ENCODE data around the gene NFATC1. TPM values are rescaled to one million over a fixed set of nuclear protein-coding genes. Genes with fewer than 3 reads are reported as not detected.

The NFATC1 gene
- total RNA-seq, 3 donors from 2014 or later (not counting 1 experiment from before 2014, with no cell fraction given): 35.8 to 47.4 (median 37.1) TPM

- H3K4me1 ChIP-seq (ENCODE audit: control insufficient read depth, insufficient read depth, low read length): peaks cover 20% of the 10 kb centered on the region
- TF ChIP-seq CTCF (IDR thresholded peaks at IDR 0.05): no peak
- no peaks in the 10 kb centered on the region for H3K9me3 Mint-ChIP-seq
- no peak overlapping the region for H3K4me3 Mint-ChIP-seq
- H3K27me3 ChIP-seq (ENCODE audit: control insufficient read depth, insufficient read depth, low read length): no peaks in the 10 kb centered on the region
- no peak overlapping the region for H3K27ac Mint-ChIP-seq
- H3K4me1 Mint-ChIP-seq: peaks cover 23 to 35% of the 10 kb centered on the region in 2 donors
- ATAC-seq (no peak), DNase-seq (peak in 1 of 2 donors; percentile 4)
- no peaks in the 10 kb centered on the region for H3K36me3 Mint-ChIP-seq
- H3K27me3 Mint-ChIP-seq (ENCODE audit: low read depth in 2 of 2): no peaks in the 10 kb centered on the region
- WGBS (ENCODE audit: insufficient coverage): 88% methylated on average over 22 of the region's 22 CpGs
- H3K36me3 ChIP-seq (ENCODE audit: control insufficient read depth, insufficient read depth, low read length): peaks cover 8% of the 10 kb centered on the region
- H3K27ac ChIP-seq (ENCODE audit: low read length): no peak overlapping the region
- intact Hi-C loops (cut with micrococcal nuclease): no loop called here
- H3K9me3 ChIP-seq (ENCODE audit: control insufficient read depth, insufficient read depth, low read length): no peaks in the 10 kb centered on the region
- no peak overlapping the region for H3K4me3 ChIP-seq (ENCODE audit: low read length)
Measured at GRCh38 chr18:79515944-79516351, 120.2 kb downstream of the NFATC1 start.

GRCh38 chr18:79516441-79516931 is 120.8 kb downstream of the NFATC1 start:
- WGBS (ENCODE audit: insufficient coverage): 82% methylated on average over 20 of the region's 20 CpGs
- Mint-ChIP-seq H3K9me3 (no peaks in the 10 kb centered on the region), H3K36me3 (no peaks in the 10 kb centered on the region), H3K4me3 (no peak overlapping the region), H3K27ac (peak overlapping the region in 1 of 2 donors; percentile 83), H3K27me3 (ENCODE audit: low read depth in 2 of 2) (no peaks in the 10 kb centered on the region), H3K4me1 (peaks cover 23 to 40% of the 10 kb centered on the region in 2 donors)
- Histone ChIP-seq H3K9me3 (ENCODE audit: control insufficient read depth, insufficient read depth, low read length) (no peaks in the 10 kb centered on the region), H3K4me3 (ENCODE audit: low read length) (no peak overlapping the region), H3K27ac (ENCODE audit: low read length) (no peak overlapping the region), H3K4me1 (ENCODE audit: control insufficient read depth, insufficient read depth, low read length) (peaks cover 24% of the 10 kb centered on the region), H3K27me3 (ENCODE audit: control insufficient read depth, insufficient read depth, low read length) (no peaks in the 10 kb centered on the region), H3K36me3 (ENCODE audit: control insufficient read depth, insufficient read depth, low read length) (peaks cover 8% of the 10 kb centered on the region)
- TF ChIP-seq CTCF (IDR thresholded peaks at IDR 0.05): no peak
- intact Hi-C loops (cut with micrococcal nuclease): no loop called here
- DNase-seq (peak in 1 of 2 donors; percentile 71), ATAC-seq (peak in 1 of 3 donors; percentile 28)

DNA sequence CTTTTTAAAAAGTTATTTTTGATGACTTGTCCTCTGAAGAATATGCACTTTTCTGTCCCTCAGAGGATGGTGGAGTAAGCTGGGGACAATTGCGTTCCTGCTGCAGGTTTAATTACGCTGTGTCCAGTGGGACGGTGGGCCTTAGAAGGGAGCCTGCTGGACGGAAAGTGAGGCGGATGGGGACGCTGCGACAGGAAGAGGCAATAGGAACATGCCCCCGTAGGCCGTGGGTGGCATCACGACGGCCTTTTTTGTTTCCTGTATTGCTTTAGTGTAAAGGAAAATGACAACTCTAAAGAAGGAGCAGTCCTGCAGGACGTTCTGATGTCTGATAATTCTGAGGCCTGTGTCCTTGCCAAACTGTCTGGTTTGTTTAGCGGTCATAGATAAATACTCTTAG is 121.6 kb downstream of the NFATC1 start:
- H3K36me3 ChIP-seq (ENCODE audit: control insufficient read depth, insufficient read depth, low read length): peaks cover 4% of the 10 kb centered on the region
- Mint-ChIP-seq H3K27me3 (ENCODE audit: low read depth in 2 of 2) (no peaks in the 10 kb centered on the region), H3K9me3 (no peaks in the 10 kb centered on the region), H3K27ac (peak overlapping the region; percentile 22 to 83), H3K4me1 (peaks cover 23 to 49% of the 10 kb centered on the region in 2 donors), H3K4me3 (no peak overlapping the region), H3K36me3 (no peaks in the 10 kb centered on the region)
- no peak overlapping the region for H3K27ac ChIP-seq (ENCODE audit: low read length)
- ATAC-seq (no peak), DNase-seq (peak in 1 of 2 donors; percentile 66)
- no peaks in the 10 kb centered on the region for H3K27me3 ChIP-seq (ENCODE audit: control insufficient read depth, insufficient read depth, low read length)
- H3K9me3 ChIP-seq (ENCODE audit: control insufficient read depth, insufficient read depth, low read length): no peaks in the 10 kb centered on the region
- no peak overlapping the region for H3K4me3 ChIP-seq (ENCODE audit: low read length)
- intact Hi-C loops (cut with micrococcal nuclease): no loop called here
- H3K4me1 ChIP-seq (ENCODE audit: control insufficient read depth, insufficient read depth, low read length): peaks cover 31% of the 10 kb centered on the region
- TF ChIP-seq CTCF (IDR thresholded peaks at IDR 0.05): no peak
- 31% methylated on average over 12 of the region's 13 CpGs for WGBS (ENCODE audit: insufficient coverage)
